Uterus (tissue), 4 donors: ENCODE measurements around the gene VAV3. TPM values are rescaled to one million over a fixed set of nuclear protein-coding genes. Genes with fewer than 3 reads are reported as not detected.

Experiments
- DNase-seq, 2 donors: peaks; one replicate each; pipeline ENCODE4 v3.0.0-alpha.2; 2019 to 2020
- H3K27ac ChIP-seq, 2 donors: fragments of 200-600 bp; sonication (generic); 1 replicate in 1 of 2; 2 replicates in 1 of 2; pipeline ENCODE4 v1.5.1; 2016 to 2018
- H3K27me3 ChIP-seq, 2 donors: fragments of 200-600 bp; sonication (generic); one replicate each; pipeline ENCODE4 v1.5.1; 2018 to 2019; ENCODE audit warnings: control low read depth in 1 of 2
- H3K36me3 ChIP-seq, 2 donors: fragments of 200-600 bp; sonication (generic); one replicate each; pipeline ENCODE4 v1.5.1; 2019; ENCODE audit warnings: control low read depth in 1 of 2
- H3K4me1 ChIP-seq, 2 donors: fragments of 200-600 bp; sonication (generic); one replicate each; pipeline ENCODE4 v1.5.1; 2018 to 2019; ENCODE audit warnings: control low read depth in 1 of 2
- H3K4me3 ChIP-seq, 2 donors: fragments of 200-600 bp; sonication (generic); 1 replicate in 1 of 2; 2 replicates in 1 of 2; pipeline ENCODE4 v1.5.1; 2018 to 2019; ENCODE audit warnings: mild to moderate bottlenecking in 1 of 2
- H3K9me3 ChIP-seq, 2 donors: fragments of 200-600 bp; sonication (generic); one replicate each; pipeline ENCODE4 v1.5.1; 2019; ENCODE audit warnings: control low read depth in 1 of 2
- CTCF ChIP-seq, 4 experiments: fragments of 200-600 bp in 2 of 4; fragments of 450-650 bp in 2 of 4; sonication (generic) in 2 of 4; IDR thresholded peaks; one replicate each; pipeline ENCODE4 v1.5.1; 2016 to 2019; ENCODE audit warnings: antibody characterized with exemption in 4 of 4, mild to moderate bottlenecking in 2 of 4, moderate library complexity in 1 of 4
- POLR2A ChIP-seq, 2 donors: fragments of 450-650 bp; IDR thresholded peaks; one replicate each; pipeline ENCODE4 v1.6.1; 2016; ENCODE audit warnings: antibody characterized with exemption in 2 of 2, mild to moderate bottlenecking in 1 of 2, moderate library complexity in 1 of 2
- intact Hi-C: fragments of 100-400 bp; cut with DNase I; formaldehyde crosslinking; loops from one replicate; pipeline ENCODE4 v1.15.1; 2023; ENCODE audit warnings: low total_unique reads
- total RNA-seq, 4 donors: library from RNA; depleted of rRNA in 3 of 4; stranded (reverse); fragments of >200 nt in 3 of 4; gene quantifications; one replicate each; pipeline versions ENCODE4 v1.1.0 to v1.2.4, GENCODE V29; 2014 to 2023
- donor health status: DM: yes; HTN: yes; CAD: no.

VAV3 gene
- 10 to 100 TPM in 2 of 4 donors, 1 to 10 TPM in 1, under 1 TPM in 1; 0.88 to 22.5 (median 8.6) TPM for total RNA-seq

GRCh38 chr1:107965110-107965991 lies at the start of gene VAV3:
Gene VAV3 (minus strand): TSS chr1:107965180. CDS start chr1:107964869, 311 bp downstream.
- intact Hi-C loops = no loop called here
- H3K4me1 ChIP-seq = no peaks in the 10 kb centered on the region
- no peak for TF ChIP-seq POLR2A (IDR thresholded peaks at IDR 0.05)
- TF ChIP-seq CTCF (IDR thresholded peaks at IDR 0.05) = no peak
- peak within 1 kb of the TSS in 1 of 2 donors; percentile 54 for H3K27ac ChIP-seq
- H3K9me3 ChIP-seq = no peaks in the 10 kb centered on the region
- DNase-seq = peak; percentile 19 to 30
- peak within 1 kb of the TSS; percentile 4 to 21 for H3K4me3 ChIP-seq
- H3K36me3 ChIP-seq = no peaks in the 10 kb centered on the region
- H3K27me3 ChIP-seq = no peaks in the 10 kb centered on the region

GRCh38 chr1:108012553-108012952 lies 47.6 kb upstream of the VAV3 start:
- no peak for DNase-seq
- no peak for TF ChIP-seq POLR2A (IDR thresholded peaks at IDR 0.05)
- Histone ChIP-seq H3K36me3 (no peaks in the 10 kb centered on the region), H3K4me3 (no peak overlapping the region), H3K27me3 (no peaks in the 10 kb centered on the region), H3K9me3 (no peaks in the 10 kb centered on the region), H3K27ac (no peak overlapping the region), H3K4me1 (no peaks in the 10 kb centered on the region)
- intact Hi-C loops = no loop called here

GRCh38 chr1:108011295-108011694 lies 46.3 kb upstream of the VAV3 start:
- Histone ChIP-seq H3K4me3 (no peak overlapping the region), H3K4me1 (no peaks in the 10 kb centered on the region), H3K27ac (no peak overlapping the region), H3K27me3 (no peaks in the 10 kb centered on the region), H3K36me3 (no peaks in the 10 kb centered on the region), H3K9me3 (no peaks in the 10 kb centered on the region)
- intact Hi-C loops = no loop called here
- no peak for DNase-seq
- TF ChIP-seq CTCF (IDR thresholded peaks at IDR 0.05) (no peak), POLR2A (IDR thresholded peaks at IDR 0.05) (no peak)

GRCh38 chr1:108010581-108010980 lies 45.6 kb upstream of the VAV3 start:
- Histone ChIP-seq H3K27ac (no peak overlapping the region), H3K27me3 (no peaks in the 10 kb centered on the region), H3K9me3 (no peaks in the 10 kb centered on the region), H3K4me3 (no peak overlapping the region), H3K36me3 (no peaks in the 10 kb centered on the region), H3K4me1 (no peaks in the 10 kb centered on the region)
- no peak for DNase-seq
- TF ChIP-seq CTCF (IDR thresholded peaks at IDR 0.05) (no peak), POLR2A (IDR thresholded peaks at IDR 0.05) (no peak)
- intact Hi-C loops = no loop called here

GRCh38 chr1:108009603-108010195 lies 44.7 kb upstream of the VAV3 start:
- H3K36me3 ChIP-seq = no peaks in the 10 kb centered on the region
- no peak for DNase-seq
- no peak for TF ChIP-seq CTCF (IDR thresholded peaks at IDR 0.05)
- no peak for TF ChIP-seq POLR2A (IDR thresholded peaks at IDR 0.05)
- no peak overlapping the region for H3K27ac ChIP-seq
- intact Hi-C loops = no loop called here
- H3K27me3 ChIP-seq = no peaks in the 10 kb centered on the region
- no peak overlapping the region for H3K4me3 ChIP-seq
- H3K4me1 ChIP-seq = no peaks in the 10 kb centered on the region
- no peaks in the 10 kb centered on the region for H3K9me3 ChIP-seq
